Colonic mucosa (tissue), 4 donors: ENCODE measurements around the gene RBFOX2. TPM values are rescaled to one million over a fixed set of nuclear protein-coding genes. Genes with fewer than 3 reads are reported as not detected.

Experiments used
- DNase-seq: peaks from one replicate; pipeline ENCODE4 v3.0.0-alpha.2; 2020
- H3K27ac ChIP-seq: fragments of 200-600 bp; one replicate; pipeline ENCODE4 v1.8.0; 2021
- H3K27me3 ChIP-seq: fragments of 200-600 bp; one replicate; pipeline ENCODE4 v1.8.0; 2021
- H3K36me3 ChIP-seq: fragments of 200-600 bp; one replicate; pipeline ENCODE4 v1.8.0; 2021
- H3K4me1 ChIP-seq: fragments of 200-600 bp; one replicate; pipeline ENCODE4 v1.8.0; 2021; ENCODE audit warnings: mild to moderate bottlenecking
- H3K4me3 ChIP-seq: fragments of 200-600 bp; one replicate; pipeline ENCODE4 v1.8.0; 2021
- H3K9ac ChIP-seq, 2 donors: one replicate each; pipeline ENCODE4 v1.7.0; 2013; ENCODE audit warnings: control low read depth in 2 of 2, low read depth in 2 of 2, low read length in 2 of 2
- H3K9me3 ChIP-seq: fragments of 200-600 bp; one replicate; pipeline ENCODE4 v1.8.0; 2021
- CTCF ChIP-seq: fragments of 200-600 bp; IDR thresholded peaks from one replicate; pipeline ENCODE4 v1.8.0; 2022; ENCODE audit warnings: antibody characterized with exemption, mild to moderate bottlenecking
- intact Hi-C: fragments of 100-400 bp; cut with DNase I; formaldehyde crosslinking; loops from one replicate; pipeline ENCODE4 v1.14.1; 2022
- total RNA-seq, 2 donors: library from RNA; stranded (reverse); fragmentation: NEBNext Ultra II Directional in 1 of 2; extraction: Animal tissue kit (Norgen Biotek cat#: 25700) in 1 of 2; gene quantifications; one replicate each; pipeline ENCODE4 v1.2.1, GENCODE V29; 2021
- donor health status: healthy.
- donor health status: DM: no; HTN: no; CAD: no.
- donor health status: DM: no; HTN: no; CAD: no.

RBFOX2 gene
- total RNA-seq, 2 donors from 2014 or later: 44.4 to 60.2 TPM

- no peaks in the 10 kb centered on the region for H3K27me3 ChIP-seq
- no peaks in the 10 kb centered on the region for H3K9me3 ChIP-seq
- TF ChIP-seq CTCF: no peak
- no peak for DNase-seq
- no peaks in the 10 kb centered on the region for H3K36me3 ChIP-seq
- H3K4me1 ChIP-seq: peaks cover 3% of the 10 kb centered on the region
- peak overlapping the region; percentile 22 for H3K4me3 ChIP-seq
- intact Hi-C loops: no loop called here
- peak overlapping the region; percentile 66 for H3K27ac ChIP-seq
- peak overlapping the region in 1 of 2 donors; percentile 60 for H3K9ac ChIP-seq
Observed at GRCh38 chr22:35915477-35916013, 113.1 kb downstream of the RBFOX2 start.

DNA sequence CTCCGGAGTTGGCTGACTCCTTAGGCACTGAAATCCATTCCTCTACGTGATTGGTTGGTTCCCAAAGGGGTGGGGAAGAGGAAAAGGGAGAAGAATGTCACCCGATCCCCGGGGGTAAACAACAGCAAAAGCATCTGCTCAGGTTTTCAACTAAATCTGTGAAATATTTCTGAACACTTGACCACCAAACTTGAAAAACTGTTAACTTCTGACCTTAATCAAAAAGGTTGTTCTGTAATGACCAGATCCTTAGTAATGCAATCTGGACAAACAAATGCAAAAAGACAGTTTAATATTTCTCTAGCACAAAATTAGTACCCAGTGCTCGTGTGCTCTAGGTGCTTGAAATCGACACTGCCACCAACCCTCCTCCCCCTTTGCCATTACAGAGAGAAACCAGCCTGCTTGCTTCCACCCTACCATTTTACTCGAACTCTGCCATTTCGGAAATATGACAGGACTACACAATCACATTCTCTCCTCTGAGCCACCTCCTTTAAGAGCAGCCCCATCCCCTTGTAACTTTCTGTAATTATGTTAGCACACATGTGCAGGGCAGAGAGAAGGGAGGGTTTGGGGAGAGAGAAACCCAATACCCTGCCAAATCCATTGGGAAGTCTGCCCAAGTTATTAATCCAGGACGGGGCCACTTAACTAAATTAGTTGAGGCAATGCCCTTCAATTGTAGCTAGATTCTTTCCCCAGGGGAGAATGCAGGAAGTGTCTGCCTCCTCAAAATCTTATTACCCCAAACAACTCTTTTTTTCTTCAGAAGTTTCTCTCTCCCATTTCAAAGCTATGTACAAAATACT is 113.8 kb downstream of the RBFOX2 start:
- Histone ChIP-seq H3K27me3 (no peaks in the 10 kb centered on the region), H3K36me3 (no peaks in the 10 kb centered on the region), H3K4me1 (peaks cover 3% of the 10 kb centered on the region), H3K9me3 (no peaks in the 10 kb centered on the region), H3K4me3 (peak overlapping the region; percentile 22), H3K9ac (peak overlapping the region; percentile 12 to 60), H3K27ac (peak overlapping the region; percentile 66)
- no peak for TF ChIP-seq CTCF
- peak; percentile 83 for DNase-seq
- intact Hi-C loops: loop anchor here (5.0 kb wide), 1 partner anchor 78 kb away; no protein-coding TSS in a partner anchor

DNA sequence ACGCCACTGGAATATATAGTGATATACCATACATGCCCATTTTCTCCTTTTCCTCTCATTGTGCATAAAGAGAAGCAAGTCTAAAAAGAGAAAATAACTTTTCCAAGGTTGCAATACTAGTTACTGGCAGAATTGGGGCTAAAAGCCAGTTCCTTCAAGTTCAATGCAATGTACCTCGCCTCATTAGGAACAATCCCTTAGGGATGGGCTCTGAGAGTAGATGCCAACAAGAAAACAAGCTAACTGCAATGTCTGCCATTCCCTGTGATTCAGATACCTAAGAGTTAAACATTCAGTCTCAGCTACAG is 114.3 kb downstream of the RBFOX2 start:
- peak overlapping the region in 1 of 2 donors; percentile 60 for H3K9ac ChIP-seq
- H3K27ac ChIP-seq: peak overlapping the region; percentile 66
- no peak for DNase-seq
- H3K27me3 ChIP-seq: no peaks in the 10 kb centered on the region
- no peaks in the 10 kb centered on the region for H3K36me3 ChIP-seq
- peaks cover 3% of the 10 kb centered on the region for H3K4me1 ChIP-seq
- no peak for TF ChIP-seq CTCF
- intact Hi-C loops: loop anchor here (5.0 kb wide), 1 partner anchor 77 kb away; no protein-coding TSS in a partner anchor
- H3K4me3 ChIP-seq: peak overlapping the region; percentile 22
- H3K9me3 ChIP-seq: no peaks in the 10 kb centered on the region

- DNase-seq: no peak
- H3K27me3 ChIP-seq: no peaks in the 10 kb centered on the region
- peaks cover 3% of the 10 kb centered on the region for H3K4me1 ChIP-seq
- peak overlapping the region; percentile 66 for H3K27ac ChIP-seq
- no peaks in the 10 kb centered on the region for H3K36me3 ChIP-seq
- H3K9ac ChIP-seq: peak overlapping the region in 1 of 2 donors; percentile 60
- TF ChIP-seq CTCF: no peak
- intact Hi-C loops: loop anchor here (5.0 kb wide), 1 partner anchor 77 kb away; no protein-coding TSS in a partner anchor
- H3K9me3 ChIP-seq: no peaks in the 10 kb centered on the region
- H3K4me3 ChIP-seq: no peak overlapping the region
Observed at GRCh38 chr22:35913925-35914324, 114.7 kb downstream of the RBFOX2 start.

- TF ChIP-seq CTCF: no peak
- Histone ChIP-seq H3K9me3 (no peaks in the 10 kb centered on the region), H3K4me3 (no peak overlapping the region), H3K9ac (no peak overlapping the region), H3K36me3 (no peaks in the 10 kb centered on the region), H3K27me3 (no peaks in the 10 kb centered on the region), H3K4me1 (peaks cover 3% of the 10 kb centered on the region), H3K27ac (no peak overlapping the region)
- intact Hi-C loops: loop anchor here (5.0 kb wide), 1 partner anchor 75 kb away; no protein-coding TSS in a partner anchor
- no peak for DNase-seq
Observed at GRCh38 chr22:35912658-35913057, 116.0 kb downstream of the RBFOX2 start.
